Measurements from ENCODE around the gene TENM4.
"Not testable (repeated sequence)": the region's sequence is repeated elsewhere in the genome, so short reads cannot be mapped to it uniquely, and the experiment has no call there.

The TENM4 gene

DNA sequence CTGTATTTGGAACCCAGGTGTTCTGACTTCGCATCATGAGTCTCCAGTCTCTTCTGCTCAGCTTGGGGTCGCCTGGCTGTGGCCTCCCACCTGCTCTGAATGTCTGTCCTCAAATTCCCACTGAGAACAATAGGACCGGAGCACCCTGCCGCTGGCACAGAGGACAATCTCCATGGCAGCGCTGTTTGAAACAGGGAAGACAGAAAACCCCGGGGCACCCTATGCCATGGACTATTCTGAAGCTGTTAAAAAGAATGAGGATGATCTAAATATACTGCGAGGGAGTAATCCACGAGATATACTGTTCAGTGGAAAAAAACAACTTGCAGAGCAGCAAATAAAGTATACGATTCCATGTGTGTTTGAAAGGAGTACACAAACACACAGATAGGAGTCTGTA lies 450.6 kb downstream of the TENM4 start:
- DNase-seq, result no peak

GRCh38 chr11:78987748-78988147 lies 453.1 kb downstream of the TENM4 start:
- no peak for DNase-seq

GRCh38 chr11:78986305-78986704 lies 454.5 kb downstream of the TENM4 start:
- DNase-seq, result no peak

GRCh38 chr11:78985663-78986062 lies 455.2 kb downstream of the TENM4 start:
- no peak for DNase-seq

DNA sequence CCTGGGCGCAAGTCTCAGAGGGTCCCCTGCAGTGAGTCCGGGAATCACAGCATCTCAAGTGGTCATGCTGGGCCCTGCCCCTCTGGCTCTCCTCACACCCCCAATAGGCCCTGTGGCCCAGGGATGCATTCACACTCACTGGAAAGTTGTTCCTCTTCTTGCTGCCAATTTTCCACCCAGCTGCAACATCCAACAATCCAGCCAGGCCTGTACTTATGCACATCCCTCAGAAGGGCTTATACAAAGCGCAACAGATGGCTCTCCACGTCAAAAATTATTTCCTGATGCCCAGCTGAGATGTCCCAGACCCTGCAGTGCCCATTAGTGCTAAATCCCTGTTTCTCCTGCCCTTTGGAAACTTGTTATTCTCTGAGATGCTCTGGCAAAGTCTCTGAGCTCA lies 458.4 kb downstream of the TENM4 start:
- no peak for DNase-seq

DNA sequence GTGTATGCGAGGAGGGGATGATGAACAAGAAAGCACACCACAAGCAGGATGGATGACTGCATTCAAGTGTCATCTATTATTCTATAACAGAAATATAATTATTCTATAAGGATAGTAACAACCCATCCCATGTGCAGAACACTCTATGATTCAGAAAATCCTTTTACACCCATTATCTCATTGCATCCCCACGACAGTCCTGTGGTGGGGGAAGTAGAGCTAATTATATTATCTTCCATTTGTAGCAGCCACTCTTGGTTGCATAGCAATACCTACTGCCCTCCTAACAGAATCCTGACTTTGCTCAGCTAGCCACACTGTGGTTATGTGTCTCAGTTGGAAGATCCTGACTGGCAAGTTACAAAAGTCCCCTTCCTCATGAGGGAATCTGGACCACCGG lies 459.7 kb downstream of the TENM4 start:
- DNase-seq, result no peak

DNA sequence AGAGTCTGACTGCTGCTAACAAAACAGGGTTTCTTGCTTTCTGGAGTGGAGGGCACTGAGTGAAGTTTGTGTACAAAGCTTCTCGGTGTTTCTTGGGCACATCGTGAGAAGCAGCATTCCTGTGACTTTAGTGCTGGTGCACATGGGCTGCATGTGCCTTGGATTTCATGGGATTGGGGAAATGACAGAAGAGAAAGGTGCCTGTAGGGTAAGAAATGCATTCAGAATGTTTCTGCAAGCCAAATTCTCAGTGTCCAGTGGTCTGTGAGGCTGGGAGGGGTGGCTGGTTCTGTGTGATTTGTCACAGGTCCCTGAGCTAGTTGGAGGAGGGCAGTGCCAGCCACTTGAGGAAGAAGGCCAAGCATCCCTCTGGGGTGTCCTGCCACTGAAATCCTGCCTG lies 462.0 kb downstream of the TENM4 start:
- no peak for DNase-seq

DNA sequence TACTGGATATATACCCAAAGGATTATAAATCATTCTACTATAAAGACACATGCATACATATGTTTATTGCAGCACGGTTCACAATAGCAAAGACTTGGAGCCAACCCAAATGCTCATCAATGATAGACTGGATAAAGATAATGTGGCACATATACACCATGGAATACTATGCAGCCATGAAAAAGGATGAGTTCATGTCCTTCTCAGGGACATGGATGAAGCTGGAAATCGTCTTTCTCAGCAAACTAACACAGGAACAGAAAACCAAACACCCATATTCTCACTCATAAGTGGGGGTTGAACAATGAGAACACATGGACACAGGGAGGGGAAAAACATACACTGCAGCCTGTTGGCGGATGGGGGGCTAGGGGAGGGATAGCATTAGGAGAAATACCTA lies 463.0 kb downstream of the TENM4 start:
- not testable (repeated sequence) for DNase-seq

- no peak for DNase-seq
Measured at GRCh38 chr11:78977009-78977408, 463.8 kb downstream of the TENM4 start.

GRCh38 chr11:78975081-78975480 lies 465.7 kb downstream of the TENM4 start:
- no peak for DNase-seq

- no peak for DNase-seq
Measured at GRCh38 chr11:78973876-78974275, 467.0 kb downstream of the TENM4 start.

DNA sequence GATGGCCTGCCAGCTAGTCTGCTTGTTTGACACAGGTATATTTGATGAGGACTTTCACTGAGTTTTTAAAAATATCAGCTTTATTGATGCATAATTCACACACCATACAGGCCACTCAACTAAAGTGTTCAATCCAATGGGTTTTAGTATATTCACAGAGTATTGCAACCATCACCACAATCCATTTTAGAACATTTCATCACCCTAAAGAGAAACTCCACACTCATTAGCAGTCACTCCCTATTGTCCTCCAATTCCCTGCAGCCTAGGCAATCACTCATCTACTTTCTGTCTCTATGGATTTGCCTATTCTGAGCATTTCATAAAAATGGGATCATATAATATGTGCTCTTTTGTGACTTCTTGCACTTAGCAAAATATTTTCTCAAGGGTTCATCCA lies 468.2 kb downstream of the TENM4 start:
- DNase-seq, result no peak

- no peak for DNase-seq
Measured at GRCh38 chr11:78972177-78972576, 468.7 kb downstream of the TENM4 start.

DNA sequence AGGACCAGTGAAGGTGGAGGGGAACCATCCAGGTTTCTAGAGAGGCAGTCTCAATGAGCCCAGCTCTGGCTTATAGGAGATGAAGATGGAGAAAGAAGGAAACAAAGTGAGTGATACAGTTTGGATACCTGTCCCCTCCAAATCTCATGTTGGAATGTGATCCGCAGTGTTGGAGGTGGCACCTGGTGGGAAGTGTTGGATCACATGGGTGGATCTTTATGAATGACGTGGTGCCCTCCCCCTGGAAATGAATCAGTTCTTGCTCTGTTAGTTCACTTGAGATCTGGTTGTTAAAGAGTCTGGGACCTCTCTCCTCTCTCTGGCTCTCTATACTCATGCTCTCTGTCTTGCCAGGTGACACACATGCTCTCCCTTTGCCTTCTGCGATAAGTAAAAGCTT lies 473.0 kb downstream of the TENM4 start:
- no peak for DNase-seq

- no peak for DNase-seq
Measured at GRCh38 chr11:78965432-78965831, 475.4 kb downstream of the TENM4 start.

GRCh38 chr11:78961937-78962701 lies 478.7 kb downstream of the TENM4 start:
- no peak for DNase-seq

DNA sequence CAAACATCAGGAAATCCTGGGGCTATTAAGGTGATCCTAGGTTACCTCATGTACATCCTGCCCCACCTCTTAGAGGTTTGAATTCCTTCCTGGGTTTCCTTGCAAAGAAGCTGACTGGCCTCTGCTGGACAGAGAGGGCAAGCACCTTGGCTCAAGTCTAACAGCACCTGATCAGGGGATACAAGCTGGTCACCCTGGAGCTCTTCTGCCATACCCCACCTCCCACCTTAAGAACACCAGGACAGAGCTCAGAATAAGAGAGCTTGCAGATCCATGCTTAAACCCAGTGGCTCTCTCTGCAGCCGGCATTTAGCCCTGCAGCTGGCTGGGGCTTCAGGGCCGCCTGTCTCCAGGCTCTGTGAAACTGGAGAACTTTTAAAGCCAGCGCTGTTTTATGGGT lies 479.6 kb downstream of the TENM4 start:
- DNase-seq, result no peak

DNA sequence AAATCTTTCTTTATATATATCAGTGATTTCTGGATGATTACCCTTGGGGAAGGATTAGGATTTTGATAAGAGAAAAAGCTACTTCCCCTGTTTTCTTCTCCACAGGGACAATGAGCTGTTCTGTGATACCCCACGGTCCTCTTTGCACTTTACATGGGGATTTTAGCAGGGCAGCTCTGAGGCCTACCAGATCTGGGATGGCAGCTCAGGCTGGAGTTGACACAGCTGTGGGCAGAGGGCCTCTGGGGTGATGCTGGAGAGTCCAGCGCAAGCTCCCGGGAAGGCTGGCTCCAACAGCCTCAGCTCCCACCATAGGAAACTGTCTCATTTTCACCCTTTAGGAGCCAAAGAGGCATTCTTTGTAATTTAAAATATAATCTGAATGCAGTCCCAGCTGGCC lies 482.4 kb downstream of the TENM4 start:
- no peak for DNase-seq

GRCh38 chr11:78957476-78958245 lies 483.2 kb downstream of the TENM4 start:
- DNase-seq, result no peak

GRCh38 chr11:78954696-78955095 lies 486.1 kb downstream of the TENM4 start:
- no peak for DNase-seq

DNA sequence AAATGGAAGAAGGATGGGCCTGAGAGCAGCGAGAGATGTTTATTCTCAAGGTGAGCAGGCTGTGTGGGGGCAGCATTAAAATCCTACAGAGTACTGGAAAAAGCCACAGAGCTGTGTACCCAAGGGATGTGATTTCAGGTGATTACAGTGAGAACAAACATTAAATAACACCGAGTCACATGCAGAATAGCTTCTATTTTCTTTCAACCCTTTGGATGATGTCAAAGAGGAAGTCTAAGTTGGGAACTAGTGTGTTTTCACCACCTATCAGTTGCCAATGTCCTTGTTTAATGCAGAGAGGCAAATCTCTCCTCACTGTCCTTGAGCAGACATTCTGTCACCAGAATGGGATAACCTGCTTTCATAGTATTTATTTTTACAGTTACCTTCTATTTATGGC lies 486.6 kb downstream of the TENM4 start:
- no peak for DNase-seq

- no peak for DNase-seq
Measured at GRCh38 chr11:78952890-78953289, 487.9 kb downstream of the TENM4 start.

DNA sequence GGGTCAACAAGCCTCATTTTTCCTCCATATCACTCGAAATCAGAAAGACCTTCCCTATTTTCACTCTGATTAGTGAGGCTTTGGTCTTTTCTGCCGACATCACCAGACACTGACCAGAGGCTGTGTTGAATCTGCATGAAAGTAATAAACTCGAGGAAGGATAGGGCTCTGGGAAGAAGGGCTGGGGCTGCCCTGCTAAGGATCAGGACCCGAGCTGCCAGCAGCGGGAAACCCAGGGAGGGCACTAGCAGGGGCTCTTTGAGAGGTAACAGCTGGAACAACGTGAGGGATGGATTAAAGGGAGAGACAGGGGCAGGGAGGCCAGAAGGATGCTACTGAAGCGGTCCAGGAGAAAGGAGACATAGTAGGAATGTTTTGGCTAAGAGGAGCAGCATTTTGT lies 488.7 kb downstream of the TENM4 start:
- DNase-seq, result no peak

DNA sequence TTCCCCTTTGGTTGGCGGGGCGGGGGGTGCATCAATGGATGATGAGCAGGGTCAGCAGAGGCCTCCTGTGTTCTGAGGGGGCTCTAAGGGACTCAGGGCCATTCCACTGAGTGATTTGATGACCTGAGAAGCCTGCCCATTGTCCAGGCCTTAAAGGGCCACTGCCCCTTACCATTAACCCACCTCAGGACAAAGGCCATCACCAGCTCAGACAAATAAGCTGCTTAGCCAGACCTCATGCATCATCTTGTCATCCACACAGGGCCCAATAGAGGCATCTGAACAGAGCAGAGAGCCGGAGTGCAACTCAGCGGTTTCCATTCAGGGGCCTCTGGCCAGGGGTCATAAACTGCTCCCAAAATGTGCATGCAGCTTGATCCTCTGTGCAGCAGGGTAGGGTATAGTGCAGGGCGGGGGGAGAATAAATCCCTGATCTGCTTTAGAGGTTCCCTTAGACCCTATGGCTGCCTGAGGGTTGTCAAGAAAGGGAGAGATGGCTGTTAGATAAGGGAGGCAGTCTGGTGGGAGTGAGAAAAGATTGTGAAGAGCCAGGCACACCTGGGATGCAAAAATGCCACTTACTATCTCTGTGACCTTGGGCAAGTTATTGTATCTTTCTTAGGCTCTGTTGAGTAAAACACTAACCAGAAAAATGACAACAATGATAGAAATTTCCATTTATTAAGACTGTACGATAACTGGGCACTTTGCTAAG lies 490.7 kb downstream of the TENM4 start:
- DNase-seq, result no peak
